ENCODE measurements around the gene UNC45A. TPM values are rescaled to one million over a fixed set of nuclear protein-coding genes. Genes with fewer than 3 reads are reported as not detected.

Gene UNC45A
- total RNA-seq, 2 donors from 2014 or later = 42.8 to 85.0 TPM

Small RNAs within 50 kb of the gene (small RNA-seq; reads per million reads assigned to genes)
- gene RF00019 = not detected

Other genes starting within 250 kb of the UNC45A start
- 1 to 10 TPM in 1 of 2 donors, under 1 TPM in 1; 0.26 to 1.3 TPM for gene BLM, start 217.9 kb upstream of the UNC45A start, total RNA-seq
- gene FURIN, start 66.7 kb upstream of the UNC45A start, total RNA-seq = 100 to 1,000 TPM in 1 of 2 donors, 10 to 100 TPM in 1; 88.0 to 112 TPM
- gene FES, start 50.8 kb upstream of the UNC45A start, total RNA-seq = 10 to 100 TPM; 16.9 to 24.4 TPM
- 100 to 1,000 TPM in 1 of 2 donors, 10 to 100 TPM in 1; 78.9 to 138 TPM for gene MAN2A2, start 32.0 kb upstream of the UNC45A start, total RNA-seq
- gene HDDC3, start 2.7 kb upstream of the UNC45A start, total RNA-seq = 10 to 100 TPM; 13.8 to 14.5 TPM
- 10 to 100 TPM; 13.7 to 21.4 TPM for gene RCCD1, start 19.6 kb downstream of the UNC45A start, total RNA-seq
- gene PRC1, start 59.2 kb downstream of the UNC45A start, total RNA-seq = 10 to 100 TPM in 1 of 2 donors, 1 to 10 TPM in 1; 9.1 to 11.5 TPM
- gene VPS33B, start 87.3 kb downstream of the UNC45A start, total RNA-seq = 10 to 100 TPM in 1 of 2 donors, 1 to 10 TPM in 1; 8.3 to 10.5 TPM
- 10 to 100 TPM in 1 of 2 donors, under 1 TPM in 1; 0.78 to 20.4 TPM for gene SV2B, start 165.0 kb downstream of the UNC45A start, total RNA-seq